ENCODE data around the gene NELFCD.
"Not testable (repeated sequence)": the region's sequence is repeated elsewhere in the genome, so short reads cannot be mapped to it uniquely, and the experiment has no call there.

- TF ChIP-seq CTCF, POLR2A, POLR2AphosphoS5 (IDR thresholded peaks at IDR 0.05): not testable (repeated sequence)
These were observed 33.2 kb upstream of the NELFCD start for GRCh38 chr20:58947797-58948388.
